CD4-positive, CD25-positive, alpha-beta regulatory T cell (primary cell): ENCODE measurements around the gene THRAP3. TPM values are rescaled to one million over a fixed set of nuclear protein-coding genes. Genes with fewer than 3 reads are reported as not detected.

Experiments
- ATAC-seq, 2 donors: fragments of 150-1000 bp; cut with Tn5 transposase; one replicate each; pipeline ENCODE4 v1.10.0; 2021; ENCODE audit warnings: low read depth in 2 of 2, moderate number of reproducible peaks in 2 of 2, moderate library complexity in 1 of 2
- DNase-seq, 3 donors: peaks; one replicate each; pipeline versions ENCODE4 v3.0.0 to v3.0.0-alpha.2; 2012 to 2022; ENCODE audit warnings: mixed read lengths in 1 of 3
- H3K27ac ChIP-seq: one replicate; pipeline ENCODE4 v1.7.0; 2013; ENCODE audit warnings: mild to moderate bottlenecking, low read length; ENCODE audit not compliant: insufficient read depth, poor library complexity, severe bottlenecking
- H3K27me3 ChIP-seq: one replicate; pipeline ENCODE4 v1.7.0; 2013; ENCODE audit warnings: low read length; ENCODE audit not compliant: control insufficient read depth, insufficient read depth
- H3K36me3 ChIP-seq: one replicate; pipeline ENCODE4 v1.7.0; 2013; ENCODE audit warnings: mild to moderate bottlenecking, low read length, moderate library complexity; ENCODE audit not compliant: control insufficient read depth, insufficient read depth
- H3K4me1 ChIP-seq: 2 replicates; pipeline ENCODE4 v1.7.0; 2013; ENCODE audit warnings: mild to moderate bottlenecking, low read length; ENCODE audit not compliant: insufficient read depth, control insufficient read depth, poor library complexity, severe bottlenecking
- H3K4me3 ChIP-seq: one replicate; pipeline ENCODE4 v1.7.0; 2013; ENCODE audit warnings: low read depth, mild to moderate bottlenecking, low read length, moderate library complexity
- H3K9me3 ChIP-seq, 2 experiments: 1 replicate in 1 of 2; 2 replicates in 1 of 2; pipeline ENCODE4 v1.7.0; 2013; ENCODE audit warnings: low read length in 2 of 2, mild to moderate bottlenecking in 1 of 2, moderate library complexity in 1 of 2; ENCODE audit not compliant: control insufficient read depth in 2 of 2
- H3K27ac Mint-ChIP-seq, 3 donors: one replicate each; pipeline ENCODE4 v1.8.0; 2020 to 2022; ENCODE audit warnings: mild to moderate bottlenecking in 3 of 3, mixed read lengths in 3 of 3, moderate library complexity in 2 of 3
- H3K27me3 Mint-ChIP-seq: one replicate; pipeline ENCODE4 v1.8.0; 2022; ENCODE audit warnings: mild to moderate bottlenecking, mixed read lengths
- H3K36me3 Mint-ChIP-seq: one replicate; pipeline ENCODE4 v1.8.0; 2020; ENCODE audit warnings: mixed read lengths
- H3K4me1 Mint-ChIP-seq, 4 donors: one replicate each; pipeline ENCODE4 v1.8.0; 2020 to 2022; ENCODE audit warnings: mixed read lengths in 4 of 4, mild to moderate bottlenecking in 1 of 4
- H3K4me3 Mint-ChIP-seq, 4 donors: one replicate each; pipeline ENCODE4 v1.8.0; 2020 to 2022; ENCODE audit warnings: mild to moderate bottlenecking in 4 of 4, mixed read lengths in 4 of 4, moderate library complexity in 3 of 4
- H3K9me3 Mint-ChIP-seq, 7 donors: one replicate each; pipeline ENCODE4 v1.8.0; 2020 to 2022; ENCODE audit warnings: mixed read lengths in 7 of 7, mild to moderate bottlenecking in 3 of 7, moderate library complexity in 2 of 7
- polyA plus RNA-seq, 4 donors: library from polyadenylated mRNA; unstranded; fragments of 300-500 nt; fragmentation: Illumina TruSeq; gene quantifications; one replicate each; pipeline ENCODE4 v1.2.3, GENCODE V29; 2021
- total RNA-seq: library from RNA; stranded (reverse); gene quantifications from one replicate; pipeline ENCODE4 v1.2.3, GENCODE V29; 2022

Gene THRAP3
- total and polyA plus RNA-seq, 5 donors from 2014 or later, result 62.5 to 84.4 (median 73.0) TPM

DNA sequence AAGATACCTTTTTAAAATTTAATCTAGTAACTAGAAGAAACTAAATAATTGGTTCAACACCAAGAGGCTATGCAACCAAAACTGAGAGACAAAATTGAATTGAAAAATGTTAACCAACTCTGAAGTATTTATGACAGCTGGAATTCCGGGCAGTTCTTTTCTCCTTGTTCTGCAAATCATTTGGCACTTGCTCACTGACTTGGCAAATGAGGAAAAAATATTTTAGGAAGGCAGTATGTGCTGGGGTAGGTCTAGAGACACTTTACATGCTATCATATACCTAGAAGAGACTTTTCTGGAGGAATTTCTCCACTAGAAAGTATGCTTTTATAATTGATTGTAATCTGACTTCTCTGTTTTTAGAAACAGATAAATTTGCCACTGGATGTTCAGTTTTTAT, 59.8 kb downstream of the THRAP3 start:
- H3K4me3 ChIP-seq, result no peak overlapping the region
- Mint-ChIP-seq H3K4me1 (peaks cover 16 to 37% (median 33%) of the 10 kb centered on the region in 4 donors), H3K9me3 (no peaks in the 10 kb centered on the region), H3K4me3 (no peak overlapping the region), H3K36me3 (peaks cover 41% of the 10 kb centered on the region), H3K27me3 (no peaks in the 10 kb centered on the region), H3K27ac (peak overlapping the region in 1 of 3 donors; percentile 25)
- H3K9me3 ChIP-seq, result no peaks in the 10 kb centered on the region
- peak overlapping the region; percentile 19 for H3K27ac ChIP-seq
- H3K36me3 ChIP-seq, result peaks cover 64% of the 10 kb centered on the region
- DNase-seq (no peak), ATAC-seq (no peak)
- peaks cover 3% of the 10 kb centered on the region for H3K4me1 ChIP-seq
- no peaks in the 10 kb centered on the region for H3K27me3 ChIP-seq

DNA sequence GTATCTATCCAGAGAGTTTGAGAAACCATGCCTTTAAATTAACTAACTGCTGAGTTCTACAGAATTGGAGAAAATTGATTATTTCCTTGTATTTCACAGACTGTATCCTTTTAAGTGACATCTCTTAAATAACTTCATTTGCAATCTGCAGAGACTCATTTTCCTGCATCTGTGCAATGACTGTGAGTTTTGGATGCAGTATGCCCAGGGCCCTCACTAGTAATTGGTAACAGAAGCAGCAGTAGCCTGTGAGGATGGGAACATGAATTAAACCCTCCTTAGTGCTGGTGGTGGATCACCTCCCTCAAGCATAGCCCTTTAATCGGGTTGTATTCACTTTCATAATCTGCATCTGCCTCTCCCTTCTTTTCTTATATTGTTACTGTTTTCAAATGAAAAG, 60.3 kb downstream of the THRAP3 start:
- Mint-ChIP-seq H3K9me3 (peaks cover 0 to 2% (median 0%) of the 10 kb centered on the region in 7 donors), H3K27me3 (no peaks in the 10 kb centered on the region), H3K4me3 (no peak overlapping the region), H3K27ac (peak overlapping the region in 1 of 3 donors; percentile 25), H3K4me1 (peaks cover 16 to 36% (median 29%) of the 10 kb centered on the region in 4 donors), H3K36me3 (peaks cover 44% of the 10 kb centered on the region)
- Histone ChIP-seq H3K9me3 (no peaks in the 10 kb centered on the region), H3K27ac (peak overlapping the region; percentile 1), H3K4me1 (peaks cover 3% of the 10 kb centered on the region), H3K36me3 (peaks cover 68% of the 10 kb centered on the region), H3K27me3 (no peaks in the 10 kb centered on the region), H3K4me3 (no peak overlapping the region)
- DNase-seq (no peak), ATAC-seq (no peak)

DNA sequence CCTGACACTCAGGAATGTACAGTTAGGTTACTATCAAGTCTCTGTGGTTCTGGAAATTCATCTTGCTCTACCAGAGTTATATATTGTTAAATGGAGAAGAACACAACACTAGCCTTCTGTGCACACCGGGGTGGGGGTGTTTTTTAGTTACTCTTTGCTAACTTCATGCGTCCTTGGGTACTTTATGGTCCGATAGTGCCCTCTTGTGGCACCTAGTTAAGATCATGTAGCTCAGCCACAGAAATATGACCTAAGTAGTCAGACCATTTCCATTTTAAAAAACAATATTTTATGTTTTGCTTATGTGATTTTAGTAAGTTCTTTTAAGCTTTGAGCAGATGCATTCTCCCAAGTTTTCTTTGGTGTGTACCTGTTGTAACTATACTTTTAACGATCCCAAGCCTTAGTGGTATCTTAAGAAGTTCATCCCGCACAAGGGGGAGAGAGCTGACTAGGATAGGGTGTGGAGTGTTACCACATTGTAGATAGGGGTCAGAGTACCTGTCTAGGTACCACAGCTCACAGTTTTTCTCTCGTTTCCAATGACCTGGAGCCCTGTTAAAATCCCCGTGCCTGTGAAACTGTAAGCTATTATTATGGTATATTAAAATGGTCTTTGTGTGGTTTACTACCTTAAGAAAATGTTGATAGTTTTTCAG, 61.3 kb downstream of the THRAP3 start:
- Histone ChIP-seq H3K4me3 (no peak overlapping the region), H3K36me3 (peaks cover 77% of the 10 kb centered on the region), H3K27me3 (no peaks in the 10 kb centered on the region), H3K27ac (peak overlapping the region; percentile 43), H3K9me3 (no peaks in the 10 kb centered on the region), H3K4me1 (peaks cover 3% of the 10 kb centered on the region)
- DNase-seq, result peak; percentile 58 to 91 (median 78)
- peaks cover 15 to 27% (median 19%) of the 10 kb centered on the region in 4 donors for H3K4me1 Mint-ChIP-seq
- H3K27me3 Mint-ChIP-seq, result no peaks in the 10 kb centered on the region
- peaks cover 46% of the 10 kb centered on the region for H3K36me3 Mint-ChIP-seq
- no peak overlapping the region for H3K4me3 Mint-ChIP-seq
- H3K9me3 Mint-ChIP-seq, result peaks cover 0 to 2% (median 0%) of the 10 kb centered on the region in 7 donors
- peak; percentile 94 for ATAC-seq
- peak overlapping the region; percentile 30 to 65 (median 63) for H3K27ac Mint-ChIP-seq

DNA sequence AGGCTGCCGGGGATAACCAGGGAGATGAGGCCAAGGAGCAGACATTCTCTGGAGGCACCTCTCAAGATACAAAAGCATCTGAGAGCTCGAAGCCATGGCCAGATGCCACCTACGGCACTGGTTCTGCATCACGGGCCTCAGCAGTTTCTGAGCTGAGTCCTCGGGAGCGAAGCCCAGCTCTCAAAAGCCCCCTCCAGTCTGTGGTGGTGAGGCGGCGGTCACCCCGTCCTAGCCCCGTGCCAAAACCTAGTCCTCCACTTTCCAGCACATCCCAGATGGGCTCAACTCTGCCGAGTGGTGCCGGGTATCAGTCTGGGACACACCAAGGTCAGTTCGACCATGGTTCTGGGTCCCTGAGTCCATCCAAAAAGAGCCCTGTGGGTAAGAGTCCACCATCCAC, 62.6 kb downstream of the THRAP3 start:
- Histone ChIP-seq H3K9me3 (no peaks in the 10 kb centered on the region), H3K4me1 (peaks cover 3% of the 10 kb centered on the region), H3K27ac (peak overlapping the region; percentile 43), H3K27me3 (no peaks in the 10 kb centered on the region), H3K4me3 (no peak overlapping the region), H3K36me3 (peaks cover 87% of the 10 kb centered on the region)
- no peaks in the 10 kb centered on the region for H3K27me3 Mint-ChIP-seq
- H3K36me3 Mint-ChIP-seq, result peaks cover 52% of the 10 kb centered on the region
- peaks cover 14 to 26% (median 18%) of the 10 kb centered on the region in 4 donors for H3K4me1 Mint-ChIP-seq
- DNase-seq, result no peak
- no peak overlapping the region for H3K4me3 Mint-ChIP-seq
- no peak for ATAC-seq
- peak overlapping the region in 1 of 3 donors; percentile 7 for H3K27ac Mint-ChIP-seq
- H3K9me3 Mint-ChIP-seq, result peaks cover 0 to 2% (median 0%) of the 10 kb centered on the region in 7 donors

DNA sequence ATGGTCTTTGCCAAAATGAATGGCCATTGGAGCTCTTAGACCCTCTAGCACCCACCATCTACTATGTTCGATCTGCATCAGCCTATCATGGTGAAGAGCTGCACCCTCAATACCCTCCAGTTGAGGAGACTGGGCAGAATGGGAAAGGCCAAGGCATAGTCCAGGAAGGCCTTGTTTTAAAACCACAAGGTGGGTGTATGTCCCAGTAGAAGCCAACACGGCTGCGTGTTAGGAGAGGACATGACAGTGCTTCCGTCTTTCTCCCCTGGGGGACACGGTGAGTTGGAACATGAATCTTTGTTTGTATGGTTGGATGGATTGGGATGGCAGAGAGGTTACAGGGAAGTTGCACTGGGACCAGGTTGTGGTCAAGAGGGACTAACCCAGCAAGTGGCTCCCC, 63.4 kb downstream of the THRAP3 start:
- Mint-ChIP-seq H3K27me3 (no peaks in the 10 kb centered on the region), H3K27ac (peak overlapping the region in 2 of 3 donors; percentile 7 to 23), H3K9me3 (peaks cover 0 to 2% (median 0%) of the 10 kb centered on the region in 7 donors), H3K4me1 (peaks cover 14 to 25% (median 17%) of the 10 kb centered on the region in 4 donors), H3K4me3 (no peak overlapping the region), H3K36me3 (peaks cover 51% of the 10 kb centered on the region)
- DNase-seq (no peak), ATAC-seq (no peak)
- H3K4me1 ChIP-seq, result peaks cover 3% of the 10 kb centered on the region
- H3K9me3 ChIP-seq, result no peaks in the 10 kb centered on the region
- H3K4me3 ChIP-seq, result no peak overlapping the region
- H3K27me3 ChIP-seq, result no peaks in the 10 kb centered on the region
- H3K27ac ChIP-seq, result no peak overlapping the region
- H3K36me3 ChIP-seq, result peaks cover 91% of the 10 kb centered on the region

DNA sequence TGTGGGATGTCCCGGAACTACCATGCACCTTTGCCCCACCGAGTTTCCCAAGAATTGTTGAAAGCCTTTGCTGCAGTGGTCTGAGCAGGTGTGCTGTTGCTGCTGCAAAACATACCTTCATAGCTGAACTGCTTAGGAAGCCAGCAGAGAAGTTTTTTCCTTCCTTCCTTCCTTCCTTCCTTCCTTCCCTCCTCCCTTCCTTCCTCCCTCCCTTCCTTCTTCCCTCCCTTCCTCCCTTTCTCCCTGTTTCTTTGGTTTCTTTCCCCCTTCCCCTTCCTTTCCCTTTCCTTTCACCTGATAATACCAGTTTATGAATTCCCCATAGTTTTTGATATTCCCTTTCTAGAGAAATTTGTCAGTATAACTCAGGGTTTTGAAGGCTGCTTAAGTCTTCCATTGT, 71.1 kb downstream of the THRAP3 start:
- Mint-ChIP-seq H3K27ac (peak overlapping the region; percentile 5 to 71 (median 49)), H3K36me3 (peaks cover 34% of the 10 kb centered on the region)
- H3K27ac ChIP-seq, result no peak overlapping the region

DNA sequence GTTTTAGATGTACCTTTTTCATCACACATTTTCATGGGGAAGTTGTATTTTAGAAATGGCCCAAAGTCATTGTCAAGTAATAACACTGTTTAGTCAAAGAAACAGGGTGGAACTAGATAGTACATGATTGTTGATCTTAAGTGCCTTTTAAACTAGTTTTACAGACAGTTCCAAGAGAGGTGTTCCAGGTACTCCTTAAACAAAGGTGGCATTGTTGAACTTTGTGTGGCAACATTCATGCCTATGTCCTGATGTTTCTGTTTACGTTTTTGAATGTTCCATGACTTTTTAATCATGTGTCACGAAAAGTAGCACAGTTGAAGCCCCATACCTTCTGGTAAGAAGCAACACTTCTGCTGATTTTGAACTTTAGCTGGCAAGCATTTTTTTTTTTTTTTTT, 72.8 kb downstream of the THRAP3 start:
- Histone ChIP-seq H3K4me3 (no peak overlapping the region), H3K4me1 (no peaks in the 10 kb centered on the region), H3K9me3 (no peaks in the 10 kb centered on the region), H3K36me3 (peaks cover 84% of the 10 kb centered on the region), H3K27me3 (no peaks in the 10 kb centered on the region), H3K27ac (no peak overlapping the region)
- peaks cover 31% of the 10 kb centered on the region for H3K36me3 Mint-ChIP-seq
- H3K27ac Mint-ChIP-seq, result no peak overlapping the region
- H3K4me1 Mint-ChIP-seq, result peaks cover 0 to 8% (median 6%) of the 10 kb centered on the region in 4 donors
- ATAC-seq (no peak), DNase-seq (no peak)
- H3K27me3 Mint-ChIP-seq, result no peaks in the 10 kb centered on the region
- H3K4me3 Mint-ChIP-seq, result no peak overlapping the region
- no peaks in the 10 kb centered on the region for H3K9me3 Mint-ChIP-seq

More for the DNA sequence above, 71.1 kb downstream of the THRAP3 start:
- H3K9me3 Mint-ChIP-seq, result no peaks in the 10 kb centered on the region
- H3K4me3 ChIP-seq, result no peak overlapping the region
- H3K36me3 ChIP-seq, result peaks cover 84% of the 10 kb centered on the region
- no peaks in the 10 kb centered on the region for H3K27me3 Mint-ChIP-seq
- no peaks in the 10 kb centered on the region for H3K4me1 ChIP-seq
- no peak overlapping the region for H3K4me3 Mint-ChIP-seq
- no peaks in the 10 kb centered on the region for H3K9me3 ChIP-seq
- ATAC-seq (no peak), DNase-seq (no peak)
- H3K4me1 Mint-ChIP-seq, result peaks cover 0 to 6% (median 3%) of the 10 kb centered on the region in 4 donors
- H3K27me3 ChIP-seq, result no peaks in the 10 kb centered on the region

DNA sequence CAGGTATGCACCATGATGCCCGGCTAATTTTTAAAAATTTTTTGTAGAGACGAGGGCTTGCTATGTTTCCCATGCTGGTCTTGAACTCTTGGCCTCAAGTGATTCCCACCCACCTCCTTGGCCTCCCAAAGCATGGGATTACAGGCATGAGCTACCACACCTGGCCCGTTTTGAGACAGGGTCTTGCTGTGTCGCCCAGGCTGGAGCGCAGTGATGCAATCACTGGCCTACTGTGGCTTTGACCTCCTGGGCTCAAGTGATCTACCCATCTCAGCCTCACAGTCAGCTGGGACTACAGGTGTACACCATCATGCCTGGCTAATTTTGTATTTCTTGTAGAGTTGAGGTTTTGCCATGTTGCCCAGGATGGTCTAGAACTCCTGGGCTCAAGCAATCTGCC, 74.4 kb downstream of the THRAP3 start:
- no peak for DNase-seq
- no peaks in the 10 kb centered on the region for H3K27me3 ChIP-seq
- no peaks in the 10 kb centered on the region for H3K9me3 Mint-ChIP-seq
- no peaks in the 10 kb centered on the region for H3K27me3 Mint-ChIP-seq
- H3K4me1 Mint-ChIP-seq, result peaks cover 0 to 9% (median 7%) of the 10 kb centered on the region in 4 donors
- H3K36me3 ChIP-seq, result peaks cover 84% of the 10 kb centered on the region
- H3K27ac ChIP-seq, result no peak overlapping the region
- no peak overlapping the region for H3K4me3 Mint-ChIP-seq
- no peak for ATAC-seq
- H3K4me1 ChIP-seq, result no peaks in the 10 kb centered on the region
- H3K27ac Mint-ChIP-seq, result no peak overlapping the region
- no peaks in the 10 kb centered on the region for H3K9me3 ChIP-seq
- no peak overlapping the region for H3K4me3 ChIP-seq
- H3K36me3 Mint-ChIP-seq, result peaks cover 39% of the 10 kb centered on the region
